Endothelial cell (in vitro differentiated cells): ENCODE results near the gene TNFRSF19. TPM values are rescaled to one million over a fixed set of nuclear protein-coding genes. Genes with fewer than 3 reads are reported as not detected.

Source experiments
- DNase-seq: peaks from one replicate; pipeline ENCODE4 v3.0.0; 2021; ENCODE audit warnings: low spot score
- H3K27ac Mint-ChIP-seq: one replicate; pipeline ENCODE4 v1.8.0; 2021; ENCODE audit warnings: mixed read lengths, inconsistent platforms; ENCODE audit not compliant: unreplicated experiment
- H3K27me3 Mint-ChIP-seq: one replicate; pipeline ENCODE4 v1.8.0; 2021; ENCODE audit warnings: mild to moderate bottlenecking, moderate library complexity, mixed read lengths, inconsistent platforms; ENCODE audit not compliant: unreplicated experiment
- H3K36me3 Mint-ChIP-seq: one replicate; pipeline ENCODE4 v1.8.0; 2021; ENCODE audit warnings: mild to moderate bottlenecking, low read depth, mixed read lengths, inconsistent platforms; ENCODE audit not compliant: unreplicated experiment
- H3K4me1 Mint-ChIP-seq: one replicate; pipeline ENCODE4 v1.8.0; 2021; ENCODE audit warnings: mild to moderate bottlenecking, mixed read lengths, inconsistent platforms; ENCODE audit not compliant: unreplicated experiment
- H3K4me3 Mint-ChIP-seq: one replicate; pipeline ENCODE4 v1.8.0; 2021; ENCODE audit warnings: mild to moderate bottlenecking, mixed read lengths, inconsistent platforms; ENCODE audit not compliant: unreplicated experiment
- H3K9me3 Mint-ChIP-seq: one replicate; pipeline ENCODE4 v1.8.0; 2021; ENCODE audit warnings: mixed read lengths, inconsistent platforms; ENCODE audit not compliant: unreplicated experiment
- CTCF ChIP-seq: fragments of 200-600 bp; sonication (generic); IDR thresholded peaks from one replicate; pipeline ENCODE4 v1.5.0; 2021; ENCODE audit warnings: antibody characterized with exemption; ENCODE audit not compliant: unreplicated experiment
- total RNA-seq: library from RNA; stranded (reverse); fragmentation: NEBNext Ultra II Directional; extraction: Animal tissue kit (Norgen Biotek cat#: 25700); gene quantifications from one replicate; pipeline ENCODE4 v1.2.1, GENCODE V29; 2021; ENCODE audit not compliant: unreplicated experiment

TNFRSF19 gene
- total RNA-seq, 1 donor from 2014 or later: 8.8 TPM

GRCh38 chr13:23551213-23552008, 18.8 kb upstream of the TNFRSF19 start:
- no peak for TF ChIP-seq CTCF
- no peak overlapping the region for H3K4me3 Mint-ChIP-seq
- H3K27ac Mint-ChIP-seq: no peak overlapping the region
- no peaks in the 10 kb centered on the region for H3K27me3 Mint-ChIP-seq
- DNase-seq: no peak
- peaks cover 4% of the 10 kb centered on the region for H3K4me1 Mint-ChIP-seq
- H3K9me3 Mint-ChIP-seq: no peaks in the 10 kb centered on the region
- no peaks in the 10 kb centered on the region for H3K36me3 Mint-ChIP-seq

- H3K27me3 Mint-ChIP-seq: no peaks in the 10 kb centered on the region
- H3K27ac Mint-ChIP-seq: no peak overlapping the region
- H3K36me3 Mint-ChIP-seq: no peaks in the 10 kb centered on the region
- H3K4me3 Mint-ChIP-seq: no peak overlapping the region
- peaks cover 4% of the 10 kb centered on the region for H3K4me1 Mint-ChIP-seq
- no peak for TF ChIP-seq CTCF
- no peak for DNase-seq
- H3K9me3 Mint-ChIP-seq: no peaks in the 10 kb centered on the region
Measured at GRCh38 chr13:23552171-23552570, 18.0 kb upstream of the TNFRSF19 start.

- no peaks in the 10 kb centered on the region for H3K27me3 Mint-ChIP-seq
- H3K9me3 Mint-ChIP-seq: no peaks in the 10 kb centered on the region
- H3K27ac Mint-ChIP-seq: no peak overlapping the region
- DNase-seq: no peak
- H3K4me1 Mint-ChIP-seq: peaks cover 4% of the 10 kb centered on the region
- no peak overlapping the region for H3K4me3 Mint-ChIP-seq
- TF ChIP-seq CTCF: no peak
- no peaks in the 10 kb centered on the region for H3K36me3 Mint-ChIP-seq
Measured at GRCh38 chr13:23552661-23553060, 17.6 kb upstream of the TNFRSF19 start.

GRCh38 chr13:23554000-23554399, 16.2 kb upstream of the TNFRSF19 start:
- no peaks in the 10 kb centered on the region for H3K9me3 Mint-ChIP-seq
- H3K36me3 Mint-ChIP-seq: no peaks in the 10 kb centered on the region
- DNase-seq: no peak
- no peaks in the 10 kb centered on the region for H3K27me3 Mint-ChIP-seq
- no peak overlapping the region for H3K4me3 Mint-ChIP-seq
- H3K4me1 Mint-ChIP-seq: peaks cover 4% of the 10 kb centered on the region
- no peak overlapping the region for H3K27ac Mint-ChIP-seq
- no peak for TF ChIP-seq CTCF

- no peak overlapping the region for H3K4me3 Mint-ChIP-seq
- no peak for TF ChIP-seq CTCF
- H3K4me1 Mint-ChIP-seq: peaks cover 1% of the 10 kb centered on the region
- no peaks in the 10 kb centered on the region for H3K9me3 Mint-ChIP-seq
- no peaks in the 10 kb centered on the region for H3K36me3 Mint-ChIP-seq
- H3K27me3 Mint-ChIP-seq: no peaks in the 10 kb centered on the region
- no peak overlapping the region for H3K27ac Mint-ChIP-seq
- DNase-seq: no peak
Measured at GRCh38 chr13:23557043-23557442, 13.2 kb upstream of the TNFRSF19 start.
